Jurkat, Clone E6-1 (cell line): ENCODE data around the gene ABCC1.
"Not testable (repeated sequence)": the region's sequence is repeated elsewhere in the genome, so short reads cannot be mapped to it uniquely, and the experiment has no call there.

Source experiments
- DNase-seq: peaks from one replicate; pipeline ENCODE4 v3.0.0-alpha.2; 2011; ENCODE audit warnings: low read depth, low spot score
- H3K4me3 ChIP-seq: 2 replicates; pipeline ENCODE4 v1.5.1; 2011; ENCODE audit warnings: mild to moderate bottlenecking, low read length, control low read depth, moderate library complexity

Gene ABCC1

GRCh38 chr16:16141141-16141540, 191.7 kb downstream of the ABCC1 start:
- no peak overlapping the region for H3K4me3 ChIP-seq
- no peak for DNase-seq

DNA sequence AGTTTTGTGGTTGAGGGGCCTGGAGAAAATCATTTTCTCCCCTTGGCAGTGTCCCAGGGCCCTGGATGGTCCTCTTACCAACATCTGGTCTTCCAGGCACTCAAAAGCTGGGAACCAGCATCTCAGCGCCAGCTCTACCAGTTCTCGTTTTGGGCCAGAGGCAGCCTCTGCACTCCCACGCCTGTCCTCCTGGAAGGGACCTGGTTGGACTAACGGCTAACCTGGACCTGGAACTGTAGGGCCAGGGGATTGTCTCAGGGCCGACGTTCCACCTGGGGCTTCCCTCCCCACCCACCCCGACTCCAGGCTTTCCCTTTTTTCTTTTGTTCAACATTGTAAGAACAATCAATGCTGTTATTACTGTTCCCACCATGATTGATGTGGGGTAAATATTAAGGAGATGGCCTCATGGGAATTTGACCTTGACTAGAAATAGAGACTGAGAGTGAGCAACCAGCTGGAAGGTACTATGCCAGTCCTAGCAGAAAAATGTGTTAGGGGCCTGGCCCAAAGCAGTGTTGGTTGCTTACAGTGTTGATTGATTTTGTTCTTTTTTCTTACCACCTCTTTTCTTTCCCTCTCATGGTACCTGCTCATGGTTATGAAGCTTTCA, 192.5 kb downstream of the ABCC1 start:
- no peak overlapping the region for H3K4me3 ChIP-seq
- no peak for DNase-seq

- H3K4me3 ChIP-seq, result no peak overlapping the region
- DNase-seq, result no peak
These were observed 193.8 kb downstream of the ABCC1 start for GRCh38 chr16:16143038-16143763.

GRCh38 chr16:16143931-16144330, 194.5 kb downstream of the ABCC1 start:
- no peak overlapping the region for H3K4me3 ChIP-seq
- DNase-seq, result no peak

DNA sequence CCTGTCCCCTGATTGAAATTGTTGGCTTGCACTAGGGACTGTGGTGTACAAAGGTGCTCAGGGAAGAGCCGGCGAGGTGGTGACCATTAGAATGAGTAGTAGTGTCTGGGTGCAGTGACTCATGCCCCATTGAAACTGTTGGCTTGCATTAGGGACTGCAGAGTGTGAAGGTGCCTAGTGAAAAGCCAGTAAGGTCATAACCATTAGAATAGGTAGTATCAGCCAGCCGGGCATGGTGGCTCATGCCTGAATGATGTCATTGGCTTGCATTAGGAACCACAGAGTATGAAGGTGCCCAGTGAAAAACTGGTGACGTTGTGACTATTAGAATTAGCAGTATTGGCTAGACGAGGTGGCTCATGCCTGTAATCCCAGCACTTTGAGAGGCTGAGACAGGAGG, 195.0 kb downstream of the ABCC1 start:
- DNase-seq, result no peak
- no peak overlapping the region for H3K4me3 ChIP-seq

DNA sequence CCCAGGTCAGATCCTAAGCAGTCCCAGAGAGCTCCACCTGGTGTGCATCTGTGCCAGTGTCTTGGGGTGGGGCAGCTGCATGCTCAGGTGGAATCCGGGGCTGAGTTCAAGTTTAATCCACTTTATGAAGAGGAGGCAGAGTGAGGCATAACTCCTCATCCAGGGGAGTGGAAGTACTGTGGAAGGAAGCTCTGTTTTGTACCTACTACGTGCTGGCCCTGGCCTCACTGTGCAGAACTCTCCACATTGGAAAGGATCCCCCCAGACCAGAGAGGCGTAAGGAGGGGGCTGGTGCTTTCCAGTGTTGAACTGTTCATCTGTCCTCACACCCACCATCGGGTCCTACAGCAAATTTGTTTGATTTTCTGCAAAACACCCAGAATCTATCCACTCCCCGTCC, 195.9 kb downstream of the ABCC1 start:
- no peak for DNase-seq
- no peak overlapping the region for H3K4me3 ChIP-seq

GRCh38 chr16:16146380-16147315, 197.2 kb downstream of the ABCC1 start:
- DNase-seq, result no peak
- no peak overlapping the region for H3K4me3 ChIP-seq

DNA sequence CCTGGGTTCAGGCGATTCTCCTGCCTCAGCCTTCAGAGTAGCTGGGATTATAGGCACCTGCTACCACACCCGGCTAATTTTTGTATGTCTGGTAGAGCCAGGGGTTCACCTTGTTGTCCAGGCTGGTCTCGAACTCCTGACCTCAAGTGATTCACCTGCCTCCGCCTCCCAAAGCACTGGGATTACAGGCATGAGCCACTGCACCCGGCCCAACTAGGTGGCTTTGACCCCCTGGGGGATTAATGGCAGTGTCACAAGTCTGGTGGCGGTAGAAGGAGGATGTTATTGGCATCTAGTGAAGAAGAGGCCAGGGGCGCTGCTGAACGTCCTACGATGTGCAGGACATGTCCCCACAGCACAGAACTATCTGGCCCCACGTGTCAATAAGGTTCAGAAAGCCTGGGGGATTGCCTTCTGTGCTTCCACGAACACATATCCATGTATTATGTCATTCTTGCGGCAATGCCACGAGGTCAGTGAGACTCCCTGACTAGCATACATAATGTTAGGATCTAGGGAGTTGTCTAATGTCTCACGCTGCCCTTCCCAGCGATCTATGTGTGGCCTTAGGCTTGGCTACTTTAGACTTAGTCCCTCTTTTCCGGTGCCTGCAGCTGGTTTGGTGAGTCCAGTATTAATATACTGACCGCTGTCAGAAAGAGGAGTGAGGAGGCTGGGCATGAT, 198.0 kb downstream of the ABCC1 start:
- DNase-seq, result no peak

GRCh38 chr16:16148000-16148599, 198.7 kb downstream of the ABCC1 start:
- not testable (repeated sequence) for H3K4me3 ChIP-seq, DNase-seq

More for the DNA sequence above, 198.0 kb downstream of the ABCC1 start:
- no peak overlapping the region for H3K4me3 ChIP-seq

DNA sequence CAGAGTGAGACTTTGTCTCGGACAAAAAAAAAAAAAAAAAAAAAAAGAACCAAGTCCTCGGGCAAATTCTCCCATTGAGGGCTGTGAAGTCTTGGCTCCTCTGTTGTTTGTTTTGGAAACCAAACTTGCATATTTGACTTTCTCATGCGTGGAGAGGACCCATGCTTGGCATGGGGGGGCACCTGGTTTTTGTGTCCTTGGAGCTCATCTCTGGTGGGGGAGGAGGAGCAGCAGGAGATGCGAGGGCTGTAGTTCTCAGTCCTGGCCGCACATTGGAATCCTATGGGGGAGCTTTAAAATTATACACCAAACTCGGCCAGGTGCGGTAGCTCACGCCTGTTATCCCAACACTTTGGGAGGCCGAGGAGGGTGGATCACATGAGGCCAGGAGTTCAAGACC, 199.3 kb downstream of the ABCC1 start:
- no peak for DNase-seq

DNA sequence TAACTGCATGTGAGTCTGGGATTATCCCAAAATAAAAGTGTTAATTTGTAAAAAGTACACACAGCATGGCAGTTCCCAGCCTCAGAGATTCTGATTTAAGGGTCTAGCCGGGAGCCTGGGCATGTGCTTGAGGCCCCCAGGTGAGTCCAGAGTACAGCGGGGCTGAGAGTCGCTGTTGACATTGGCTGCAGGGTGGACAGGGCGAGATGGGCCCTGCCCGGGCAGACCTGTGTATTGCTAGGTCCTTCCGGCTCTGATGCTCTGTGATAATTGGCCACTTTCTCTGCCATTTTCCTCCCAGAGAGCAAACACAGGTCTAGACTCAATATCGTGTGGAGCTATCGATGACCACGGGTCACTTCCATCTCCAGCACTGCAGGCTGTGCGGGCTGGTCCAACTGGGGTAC, 200.3 kb downstream of the ABCC1 start:
- no peak overlapping the region for H3K4me3 ChIP-seq
- DNase-seq, result no peak

More for the DNA sequence above, 199.3 kb downstream of the ABCC1 start:
- no peak overlapping the region for H3K4me3 ChIP-seq

DNA sequence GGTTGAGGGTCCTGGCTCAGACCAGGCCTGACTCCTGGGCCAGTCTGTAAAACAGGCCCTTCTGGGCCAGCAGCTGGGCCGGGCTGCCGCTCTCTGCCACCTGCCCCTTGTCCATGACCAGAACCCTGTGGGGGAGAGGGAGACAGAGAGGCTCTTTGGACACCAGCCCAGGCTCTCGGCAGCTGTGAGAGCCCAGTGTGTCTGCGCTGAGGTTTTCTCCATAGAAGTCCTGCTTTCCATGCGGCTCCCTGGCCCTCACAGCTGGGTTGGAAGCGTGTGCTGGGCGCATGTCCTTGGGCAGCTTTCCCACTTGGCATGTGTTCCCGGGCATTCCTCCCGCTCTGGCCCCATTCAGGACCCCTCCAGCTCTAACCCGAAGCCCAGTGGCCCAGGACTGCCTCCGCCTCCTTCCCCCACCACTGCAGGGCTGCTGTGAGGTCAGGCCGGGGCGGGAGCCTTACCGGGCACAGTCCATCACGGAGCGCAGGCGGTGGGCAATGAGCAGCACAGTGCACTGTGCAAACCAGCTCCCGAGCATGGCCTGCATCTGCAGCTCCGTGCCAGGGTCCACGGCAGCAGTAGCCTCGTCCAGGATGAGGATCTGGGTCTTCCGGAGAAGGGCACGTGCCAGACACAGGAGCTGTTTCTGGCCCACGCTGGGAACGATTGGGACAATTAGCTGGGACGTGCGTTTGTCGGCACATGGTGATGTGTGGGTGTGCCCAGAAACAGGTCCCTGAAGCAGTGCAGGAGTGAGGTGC, 200.9 kb downstream of the ABCC1 start:
- no peak for DNase-seq
- H3K4me3 ChIP-seq, result no peak overlapping the region

GRCh38 chr16:16150878-16151152, 201.4 kb downstream of the ABCC1 start:
- DNase-seq, result no peak
- no peak overlapping the region for H3K4me3 ChIP-seq

DNA sequence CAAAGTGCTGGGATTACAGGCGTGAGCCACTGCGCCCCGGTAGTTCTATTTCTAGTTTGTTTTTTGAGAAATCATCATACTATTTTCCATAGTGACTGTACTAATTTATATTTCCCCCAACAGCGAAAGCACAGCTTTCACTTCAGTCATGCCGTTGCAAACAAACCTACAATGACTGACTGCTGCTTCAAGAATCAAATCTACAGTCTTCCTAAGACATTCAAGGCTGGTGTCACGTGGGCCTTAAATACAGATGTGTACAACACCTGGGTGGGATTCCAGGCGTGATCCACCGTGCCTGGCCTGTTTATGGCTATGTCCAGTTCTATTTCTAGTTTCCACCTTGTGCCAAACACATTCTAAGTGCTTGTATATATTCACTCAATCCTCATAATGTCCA, 201.9 kb downstream of the ABCC1 start:
- H3K4me3 ChIP-seq, result no peak overlapping the region
- no peak for DNase-seq

- not testable (repeated sequence) for DNase-seq, H3K4me3 ChIP-seq
These were observed 203.6 kb downstream of the ABCC1 start for GRCh38 chr16:16153000-16153399.

DNA sequence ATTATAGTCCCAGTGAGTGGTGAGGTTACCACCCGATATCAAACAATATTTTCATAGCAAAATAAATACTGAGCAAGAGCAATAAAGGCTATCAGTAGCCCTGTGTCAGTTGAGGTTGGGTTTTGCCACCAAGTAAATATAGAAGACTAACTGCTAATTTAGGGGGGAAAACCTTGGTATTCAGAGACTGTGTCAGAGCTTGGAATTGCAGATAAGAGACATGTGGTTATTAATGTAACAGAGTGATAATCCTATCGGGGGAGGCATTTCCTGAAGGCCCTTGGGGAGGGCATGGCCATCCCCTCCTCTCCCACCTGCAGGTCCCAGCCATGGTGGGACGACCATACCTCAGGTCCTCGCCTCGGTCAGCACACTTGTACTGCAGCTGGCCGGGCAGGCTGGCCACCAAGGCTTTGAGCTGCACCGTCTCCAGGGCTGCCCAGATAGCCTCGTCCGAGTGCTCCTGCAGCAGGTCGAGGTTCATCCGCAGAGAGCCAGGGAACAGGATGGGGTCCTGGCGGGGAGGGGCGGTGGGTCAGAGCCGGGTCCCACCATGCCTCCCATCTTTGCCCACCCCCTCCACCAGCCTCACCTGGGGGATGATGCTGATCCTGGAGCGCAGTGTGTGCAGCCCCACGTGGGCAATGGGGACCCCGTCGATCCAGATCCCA, 205.0 kb downstream of the ABCC1 start:
- H3K4me3 ChIP-seq, result no peak overlapping the region
- DNase-seq, result no peak

GRCh38 chr16:16155234-16155633, 205.8 kb downstream of the ABCC1 start:
- H3K4me3 ChIP-seq, result no peak overlapping the region
- DNase-seq, result no peak

DNA sequence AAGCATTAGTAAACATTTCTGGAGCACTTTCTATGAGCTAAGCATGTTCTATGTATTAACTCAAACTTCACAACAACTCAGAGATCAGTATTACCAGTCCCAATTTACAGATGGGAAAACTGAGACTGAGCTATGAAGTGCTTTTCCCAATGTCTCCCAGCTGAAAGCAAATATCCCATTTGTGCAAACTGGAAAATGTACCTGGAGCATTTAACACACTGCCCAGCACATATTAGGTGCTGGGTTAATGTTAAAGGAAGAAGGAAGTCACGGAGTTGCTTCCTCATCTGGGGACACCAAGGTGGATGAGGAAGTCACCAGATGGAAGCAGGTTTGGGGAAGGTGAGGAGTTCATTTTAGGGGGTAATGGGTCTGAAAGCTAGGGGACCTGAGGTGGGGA, 207.8 kb downstream of the ABCC1 start:
- no peak for DNase-seq
- H3K4me3 ChIP-seq, result no peak overlapping the region
